Neuronal stem cell (in vitro differentiated cells): ENCODE results near the gene TEX28. TPM values are rescaled to one million over a fixed set of nuclear protein-coding genes. Genes with fewer than 3 reads are reported as not detected.
"Not testable (repeated sequence)": the region's sequence is repeated elsewhere in the genome, so short reads cannot be mapped to it uniquely, and the experiment has no call there.

Source experiments
- DNase-seq: peaks from one replicate; pipeline ENCODE4 v3.0.0-alpha.2; 2013; ENCODE audit warnings: low spot score
- H2AFZ ChIP-seq: one replicate; pipeline ENCODE4 v1.6.1; 2013; ENCODE audit warnings: mild to moderate bottlenecking, low read length, inconsistent platforms
- H2AK5ac ChIP-seq: 2 replicates; pipeline ENCODE4 v1.6.1; 2013; ENCODE audit warnings: low read depth, mild to moderate bottlenecking, inconsistent platforms, low read length, moderate library complexity, mixed read lengths
- H2BK120ac ChIP-seq: 2 replicates; pipeline ENCODE4 v1.6.1; 2013; ENCODE audit warnings: low read depth, mild to moderate bottlenecking, inconsistent platforms, low read length, moderate library complexity, mixed read lengths
- H2BK12ac ChIP-seq: one replicate; pipeline ENCODE4 v1.6.1; 2013; ENCODE audit warnings: low read length, inconsistent platforms
- H2BK15ac ChIP-seq: 2 replicates; pipeline ENCODE4 v1.6.1; 2013; ENCODE audit warnings: mild to moderate bottlenecking, low read length, inconsistent platforms, mixed read lengths
- H2BK5ac ChIP-seq: one replicate; pipeline ENCODE4 v1.6.1; 2013; ENCODE audit warnings: inconsistent platforms, mild to moderate bottlenecking, low read length, moderate library complexity
- H3K14ac ChIP-seq: one replicate; pipeline ENCODE4 v1.6.1; 2013; ENCODE audit warnings: low read length, inconsistent platforms
- H3K18ac ChIP-seq: 2 replicates; pipeline ENCODE4 v1.6.1; 2013; ENCODE audit warnings: low read length, inconsistent platforms
- H3K23ac ChIP-seq: 2 replicates; pipeline ENCODE4 v1.6.1; 2013; ENCODE audit warnings: low read depth, mild to moderate bottlenecking, mixed read lengths, low read length, inconsistent platforms; ENCODE audit not compliant: poor library complexity
- H3K27ac ChIP-seq: replicated peaks from 3 replicates; pipeline ENCODE4 v1.5.1; 2013; ENCODE audit warnings: low read length, inconsistent platforms
- H3K27me3 ChIP-seq, 3 experiments: 2 replicates each; pipeline ENCODE4 v1.6.1; 2013; ENCODE audit warnings: low read length in 3 of 3, mild to moderate bottlenecking in 2 of 3, inconsistent platforms in 1 of 3, low read depth in 1 of 3, mixed read lengths in 1 of 3, moderate library complexity in 1 of 3; ENCODE audit not compliant: control insufficient read depth in 3 of 3, insufficient read depth in 3 of 3
- H3K36me3 ChIP-seq, 2 donors: replicated peaks in 1 of 2; 2 replicates each; pipeline ENCODE4 v1.6.1; 2013; ENCODE audit warnings: low read length in 2 of 2; ENCODE audit not compliant: control insufficient read depth in 2 of 2, insufficient read depth in 2 of 2
- H3K4ac ChIP-seq: 2 replicates; pipeline ENCODE4 v1.6.1; 2013; ENCODE audit warnings: inconsistent platforms, mild to moderate bottlenecking, low read length, moderate library complexity
- H3K4me1 ChIP-seq, 2 donors: 1 replicate in 1 of 2; 2 replicates in 1 of 2; pipeline ENCODE4 v1.6.1; 2013; ENCODE audit warnings: low read length in 2 of 2, low read depth in 1 of 2; ENCODE audit not compliant: control insufficient read depth in 2 of 2, insufficient read depth in 1 of 2
- H3K4me2 ChIP-seq: one replicate; pipeline ENCODE4 v1.6.1; 2013; ENCODE audit warnings: mild to moderate bottlenecking, low read length, inconsistent platforms; ENCODE audit not compliant: insufficient read depth, poor library complexity, severe bottlenecking
- H3K4me3 ChIP-seq, 2 donors: 2 replicates each; pipeline ENCODE4 v1.5.1; 2013; ENCODE audit warnings: low read length in 2 of 2, mild to moderate bottlenecking in 2 of 2, inconsistent platforms in 1 of 2, moderate library complexity in 1 of 2
- H3K79me1 ChIP-seq: one replicate; pipeline ENCODE4 v1.6.1; 2013; ENCODE audit warnings: low read depth, mild to moderate bottlenecking, inconsistent platforms, low read length, moderate library complexity
- H3K9ac ChIP-seq: one replicate; pipeline ENCODE4 v1.6.1; 2013; ENCODE audit warnings: mild to moderate bottlenecking, low read depth, low read length, inconsistent platforms; ENCODE audit not compliant: poor library complexity
- H3K9me3 ChIP-seq, 2 donors: replicated peaks in 1 of 2; 2 replicates each; pipeline versions ENCODE3 to v1.6.1; 2013; ENCODE audit warnings: low read length in 2 of 2, mild to moderate bottlenecking in 2 of 2, inconsistent platforms in 1 of 2, low read depth in 1 of 2, mixed read lengths in 1 of 2, moderate library complexity in 1 of 2; ENCODE audit not compliant: control insufficient read depth in 2 of 2, insufficient read depth in 1 of 2
- H4K8ac ChIP-seq: one replicate; pipeline ENCODE4 v1.6.1; 2013; ENCODE audit warnings: low read depth, mild to moderate bottlenecking, inconsistent platforms, low read length, moderate library complexity
- H4K91ac ChIP-seq: one replicate; pipeline ENCODE4 v1.6.1; 2013; ENCODE audit warnings: low read length, low read depth, mild to moderate bottlenecking, inconsistent platforms; ENCODE audit not compliant: poor library complexity
- WGBS, 2 donors: extraction: QIAGEN DNeasy Blood & Tissue Kit; methylation state at CpG; one replicate each; pipeline ENCODE4 v1.1.7; 2013; ENCODE audit warnings: missing lambda C conversion rate in 2 of 2, mixed read lengths in 1 of 2; ENCODE audit not compliant: insufficient read length in 2 of 2, insufficient replicate concordance in 1 of 2; ENCODE audit errors: extremely low coverage in 2 of 2; 5-methylcytosine and 5-hydroxymethylcytosine counted together
- polyA plus RNA-seq, 2 experiments: library from polyadenylated mRNA; stranded (reverse); fragments of 200-250 nt; gene quantifications; one replicate each; pipeline ENCODE4 v1.2.3, GENCODE V29; 2013

Gene TEX28, protein sequence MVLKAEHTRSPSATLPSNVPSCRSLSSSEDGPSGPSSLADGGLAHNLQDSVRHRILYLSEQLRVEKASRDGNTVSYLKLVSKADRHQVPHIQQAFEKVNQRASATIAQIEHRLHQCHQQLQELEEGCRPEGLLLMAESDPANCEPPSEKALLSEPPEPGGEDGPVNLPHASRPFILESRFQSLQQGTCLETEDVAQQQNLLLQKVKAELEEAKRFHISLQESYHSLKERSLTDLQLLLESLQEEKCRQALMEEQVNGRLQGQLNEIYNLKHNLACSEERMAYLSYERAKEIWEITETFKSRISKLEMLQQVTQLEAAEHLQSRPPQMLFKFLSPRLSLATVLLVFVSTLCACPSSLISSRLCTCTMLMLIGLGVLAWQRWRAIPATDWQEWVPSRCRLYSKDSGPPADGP
- polyA plus RNA-seq (2013, experiment 1 of 2) = not detected
- not detected for polyA plus RNA-seq (2013, experiment 2 of 2)

- Histone ChIP-seq H3K14ac (no peak within 1 kb of the TSS), H3K27ac (no peak within 1 kb of the TSS), H3K9me3 (no peaks in the 10 kb centered on the region), H2BK15ac (no peak within 1 kb of the TSS), H2BK120ac (no peak within 1 kb of the TSS), H3K4me2 (no peak within 1 kb of the TSS), H3K79me1 (no peaks in the 10 kb centered on the region), H2AFZ (no peak within 1 kb of the TSS), H3K9ac (no peak within 1 kb of the TSS), H3K4ac (no peak within 1 kb of the TSS), H2BK12ac (no peak within 1 kb of the TSS), H3K4me1 (no peaks in the 10 kb centered on the region), H3K23ac (no peak within 1 kb of the TSS), H2BK5ac (no peak within 1 kb of the TSS), H3K36me3 (no peaks in the 10 kb centered on the region), H4K91ac (no peak within 1 kb of the TSS), H3K4me3 (no peak within 1 kb of the TSS), H4K8ac (no peak within 1 kb of the TSS), H3K27me3 (no peaks in the 10 kb centered on the region), H3K18ac (no peak within 1 kb of the TSS), H2AK5ac (no peak within 1 kb of the TSS)
- no peak for DNase-seq
- WGBS, 2 donors = no CpG with 5 or more reads among the region's 39 CpGs
Observed at GRCh38 chrX:154294791-154295574, at the start of gene TEX28. TEX28 (minus strand) TSS chrX:154295124; CDS start chrX:154292117, 3,007 bp downstream.

DNA sequence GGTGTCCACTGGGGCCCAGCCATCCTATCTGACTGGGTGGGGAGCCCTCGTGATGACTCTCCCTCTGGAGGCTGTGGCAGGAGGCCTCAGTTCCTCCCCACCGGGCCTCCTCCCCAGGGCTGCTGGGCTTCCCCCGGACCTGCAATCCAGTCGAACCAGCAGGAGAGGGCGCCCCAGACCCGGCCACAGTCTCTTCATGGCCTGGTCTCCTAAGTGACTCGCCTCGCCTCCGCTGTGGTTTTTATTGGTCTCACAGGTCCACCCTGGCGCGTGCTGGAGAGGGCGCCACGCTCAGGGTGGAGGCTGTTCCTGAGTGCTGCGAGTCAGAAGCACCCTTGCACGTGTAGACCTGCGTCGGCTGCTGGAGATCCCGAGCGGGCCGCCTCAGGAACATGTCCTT is 48.7 kb upstream of the TEX28 start:
- H2BK15ac ChIP-seq, H3K14ac ChIP-seq, H3K79me1 ChIP-seq, H3K27ac ChIP-seq, H3K4ac ChIP-seq, H4K91ac ChIP-seq, H3K18ac ChIP-seq, H2BK5ac ChIP-seq, H4K8ac ChIP-seq, H3K9me3 ChIP-seq, H2AFZ ChIP-seq, H3K4me3 ChIP-seq, H2BK120ac ChIP-seq, H3K4me1 ChIP-seq, H2AK5ac ChIP-seq, H3K27me3 ChIP-seq, DNase-seq, H3K4me2 ChIP-seq, H3K23ac ChIP-seq, H2BK12ac ChIP-seq, H3K9ac ChIP-seq, H3K36me3 ChIP-seq: not testable (repeated sequence)
- no CpG with 5 or more reads among the region's 20 CpGs for WGBS, 2 donors

DNA sequence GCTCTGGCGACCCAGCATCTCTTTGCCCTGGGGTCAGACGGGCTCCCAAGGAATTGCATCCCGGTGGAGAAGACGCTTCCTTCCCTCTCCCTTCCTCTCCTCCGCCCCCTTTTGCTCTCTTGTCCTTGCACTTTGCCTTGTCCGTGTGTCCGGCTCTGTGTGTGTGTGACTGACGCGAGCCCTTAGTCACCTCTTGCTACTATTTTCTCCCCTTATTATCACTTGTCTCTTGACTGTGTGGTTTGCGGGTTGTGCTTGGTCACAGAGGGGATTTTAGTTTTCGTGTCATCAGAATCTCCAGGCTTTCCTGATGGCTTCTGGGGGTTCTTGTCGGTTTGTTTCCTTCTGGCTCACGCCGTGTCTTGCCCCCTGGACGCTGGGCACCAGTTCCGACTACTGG is 48.1 kb upstream of the TEX28 start:
- DNase-seq, H2BK120ac ChIP-seq, H3K23ac ChIP-seq, H3K27ac ChIP-seq, H3K36me3 ChIP-seq, H2BK15ac ChIP-seq, H3K4me2 ChIP-seq, H2BK5ac ChIP-seq, H3K18ac ChIP-seq, H3K27me3 ChIP-seq, H3K9ac ChIP-seq, H4K91ac ChIP-seq, H2BK12ac ChIP-seq, H3K9me3 ChIP-seq, H3K4me1 ChIP-seq, H3K14ac ChIP-seq, H3K79me1 ChIP-seq, H3K4ac ChIP-seq, H2AFZ ChIP-seq, H3K4me3 ChIP-seq, H2AK5ac ChIP-seq, H4K8ac ChIP-seq: not testable (repeated sequence)
- no CpG with 5 or more reads among the region's 16 CpGs for WGBS, 2 donors
